Natural killer cell (primary cell): ENCODE results near the gene MPLKIP. TPM values are rescaled to one million over a fixed set of nuclear protein-coding genes. Genes with fewer than 3 reads are reported as not detected.

Experiments
- ATAC-seq, 3 donors: fragments of 150-1000 bp in 2 of 3; fragments of 200-7000 bp in 1 of 3; cut with Tn5 transposase; 1 replicate in 1 of 3; 2 replicates in 2 of 3; pipeline ENCODE4 v1.10.0; 2021; ENCODE audit warnings: mild to moderate bottlenecking in 2 of 3, moderate library complexity in 2 of 3
- DNase-seq, 2 donors: peaks; one replicate each; pipeline versions ENCODE4 v3.0.0 to v3.0.0-alpha.2; 2013 to 2021; ENCODE audit warnings: mixed read lengths in 1 of 2
- H3K27ac ChIP-seq: one replicate; pipeline ENCODE4 v1.5.1; 2013; ENCODE audit warnings: mild to moderate bottlenecking, low read length
- H3K27me3 ChIP-seq: one replicate; pipeline ENCODE4 v1.6.1; 2013; ENCODE audit warnings: low read length; ENCODE audit not compliant: control insufficient read depth, insufficient read depth
- H3K36me3 ChIP-seq: one replicate; pipeline ENCODE4 v1.6.1; 2013; ENCODE audit warnings: low read length; ENCODE audit not compliant: control insufficient read depth, insufficient read depth
- H3K4me1 ChIP-seq: one replicate; pipeline ENCODE4 v1.6.1; 2013; ENCODE audit warnings: low read length; ENCODE audit not compliant: control insufficient read depth, insufficient read depth
- H3K4me3 ChIP-seq: one replicate; pipeline ENCODE4 v1.5.1; 2013; ENCODE audit warnings: low read length
- H3K9me3 ChIP-seq: one replicate; pipeline ENCODE4 v1.6.1; 2013; ENCODE audit warnings: low read length; ENCODE audit not compliant: control insufficient read depth, insufficient read depth
- H3K27ac Mint-ChIP-seq, 2 donors: one replicate each; pipeline ENCODE4 v1.8.0; 2022; ENCODE audit warnings: mild to moderate bottlenecking in 2 of 2, mixed read lengths in 2 of 2, moderate library complexity in 1 of 2
- H3K27me3 Mint-ChIP-seq, 2 donors: one replicate each; pipeline ENCODE4 v1.8.0; 2022; ENCODE audit warnings: low read depth in 2 of 2, mixed read lengths in 2 of 2
- H3K36me3 Mint-ChIP-seq: one replicate; pipeline ENCODE4 v1.8.0; 2022; ENCODE audit warnings: mixed read lengths
- H3K4me1 Mint-ChIP-seq, 2 donors: one replicate each; pipeline ENCODE4 v1.8.0; 2022; ENCODE audit warnings: mixed read lengths in 2 of 2
- H3K4me3 Mint-ChIP-seq: one replicate; pipeline ENCODE4 v1.8.0; 2022; ENCODE audit warnings: mild to moderate bottlenecking, moderate library complexity, mixed read lengths
- H3K9me3 Mint-ChIP-seq, 2 donors: one replicate each; pipeline ENCODE4 v1.8.0; 2022; ENCODE audit warnings: mixed read lengths in 2 of 2
- CTCF ChIP-seq: fragments of 200-600 bp; IDR thresholded peaks from one replicate; pipeline ENCODE4 v1.8.0; 2022; ENCODE audit warnings: antibody characterized with exemption
- WGBS: methylation state at CpG from one replicate; pipeline ENCODE4 v1.1.7; 2013; ENCODE audit warnings: missing lambda C conversion rate; ENCODE audit not compliant: insufficient coverage; 5-methylcytosine and 5-hydroxymethylcytosine counted together
- intact Hi-C: fragments of 100-400 bp; cut with micrococcal nuclease; formaldehyde crosslinking; loops from one replicate; pipeline ENCODE4 v1.14.2; 2022
- total RNA-seq, 4 donors: library from RNA; stranded (reverse); fragments of 120-200 nt in 1 of 4; gene quantifications; one replicate each; pipeline versions ENCODE4 v1.2.3 to v1.2.4, GENCODE V29; 2013 to 2022

Gene MPLKIP
- total RNA-seq, 3 donors from 2014 or later (not counting 1 experiment from before 2014, with no cell fraction given): 16.0 to 26.9 (median 17.1) TPM

- H3K36me3 Mint-ChIP-seq: no peaks in the 10 kb centered on the region
- 78% methylated on average over 3 of the region's 5 CpGs for WGBS
Observed at GRCh38 chr7:40138973-40139372, 4.6 kb upstream of the MPLKIP start.

GRCh38 chr7:40137563-40137962 is 3.1 kb upstream of the MPLKIP start:
- Mint-ChIP-seq H3K9me3 (no peaks in the 10 kb centered on the region), H3K4me1 (peaks cover 6 to 13% of the 10 kb centered on the region in 2 donors), H3K36me3 (no peaks in the 10 kb centered on the region), H3K4me3 (peak overlapping the region; percentile 62), H3K27ac (no peak overlapping the region), H3K27me3 (peaks cover 19% of the 10 kb centered on the region in 2 donors)
- Histone ChIP-seq H3K4me1 (peaks cover 6% of the 10 kb centered on the region), H3K27me3 (peaks cover 5% of the 10 kb centered on the region), H3K4me3 (no peak overlapping the region), H3K36me3 (no peaks in the 10 kb centered on the region), H3K27ac (no peak overlapping the region), H3K9me3 (no peaks in the 10 kb centered on the region)
- DNase-seq (no peak), ATAC-seq (no peak)
- WGBS: 88% methylated on average over 1 of the region's 2 CpGs
- intact Hi-C loops: no loop called here
- no peak for TF ChIP-seq CTCF

More at GRCh38 chr7:40138973-40139372, 4.6 kb upstream of the MPLKIP start:
- TF ChIP-seq CTCF: no peak
- Mint-ChIP-seq H3K4me3 (no peak overlapping the region), H3K9me3 (no peaks in the 10 kb centered on the region), H3K4me1 (no peaks in the 10 kb centered on the region), H3K27ac (no peak overlapping the region), H3K27me3 (peaks cover 23 to 28% of the 10 kb centered on the region in 2 donors)
- Histone ChIP-seq H3K27me3 (peaks cover 5% of the 10 kb centered on the region), H3K4me3 (no peak overlapping the region), H3K36me3 (no peaks in the 10 kb centered on the region), H3K9me3 (no peaks in the 10 kb centered on the region), H3K4me1 (peaks cover 6% of the 10 kb centered on the region), H3K27ac (no peak overlapping the region)
- DNase-seq: no peak
- intact Hi-C loops: no loop called here
- ATAC-seq: no peak

GRCh38 chr7:40135317-40135610 is 842 bp upstream of the MPLKIP start:
- H3K27ac Mint-ChIP-seq: peak overlapping the region in 1 of 2 donors; percentile 21
- H3K4me3 Mint-ChIP-seq: peak overlapping the region; percentile 78
- Histone ChIP-seq H3K9me3 (no peaks in the 10 kb centered on the region), H3K4me1 (peaks cover 6% of the 10 kb centered on the region), H3K27me3 (peaks cover 5% of the 10 kb centered on the region), H3K36me3 (no peaks in the 10 kb centered on the region), H3K27ac (no peak overlapping the region), H3K4me3 (peak overlapping the region; percentile 96)
- H3K36me3 Mint-ChIP-seq: no peaks in the 10 kb centered on the region
- ATAC-seq (no peak), DNase-seq (peak in 1 of 2 donors; percentile 40)
- H3K27me3 Mint-ChIP-seq: peaks cover 13 to 15% of the 10 kb centered on the region in 2 donors
- TF ChIP-seq CTCF: no peak
- WGBS: 16% methylated on average over 17 of the region's 17 CpGs
- no peaks in the 10 kb centered on the region for H3K9me3 Mint-ChIP-seq
- H3K4me1 Mint-ChIP-seq: peaks cover 22% of the 10 kb centered on the region in 2 donors
- intact Hi-C loops: no loop called here
